ENCODE measurements around the gene PXYLP1.

GRCh38 chr3:141256820-141257219 lies 25.2 kb downstream of the PXYLP1 start:
- no peak for TF ChIP-seq MXI1 (conservative IDR thresholded peaks at IDR 0.05; ENCODE audit: poor library complexity, severe bottlenecking)
- TF ChIP-seq POLR2AphosphoS5 (IDR thresholded peaks at IDR 0.05): no peak
- TF ChIP-seq CTCF (IDR thresholded peaks at IDR 0.05; ENCODE audit: poor library complexity, severe bottlenecking): no peak
- TF ChIP-seq EZH2 (IDR thresholded peaks at IDR 0.05; ENCODE audit: borderline replicate concordance, insufficient read depth, low read length, poor library complexity, severe bottlenecking): no peak
- no peak for TF ChIP-seq REST (IDR thresholded peaks at IDR 0.05; ENCODE audit: borderline replicate concordance)

Measured in neural cell (in vitro differentiated cells).